SJSA1 (cell line): Measurements from ENCODE around the gene VWA8. TPM values are rescaled to one million over a fixed set of nuclear protein-coding genes. Genes with fewer than 3 reads are reported as not detected.

Source experiments
- DNase-seq, 2 experiments: peaks; one replicate each; pipeline ENCODE4 v3.0.0-alpha.2; 2015 to 2020; ENCODE audit warnings: low spot score in 2 of 2, low read depth in 1 of 2
- H3K27ac ChIP-seq: fragments of 250-450 bp; sonication (Bioruptor Pico); 2 replicates; pipeline ENCODE4 v1.5.1; 2020; ENCODE audit warnings: mild to moderate bottlenecking, moderate library complexity
- H3K27me3 ChIP-seq: fragments of 250-450 bp; sonication (Bioruptor Pico); replicated peaks from 2 replicates; pipeline ENCODE4 v1.5.1; 2020; ENCODE audit warnings: mild to moderate bottlenecking, moderate library complexity
- H3K36me3 ChIP-seq: fragments of 250-450 bp; sonication (Bioruptor Pico); 2 replicates; pipeline ENCODE4 v1.5.1; 2020; ENCODE audit warnings: mild to moderate bottlenecking
- H3K4me1 ChIP-seq: fragments of 250-450 bp; sonication (Bioruptor Pico); replicated peaks from 2 replicates; pipeline ENCODE4 v1.6.1; 2021; ENCODE audit warnings: mild to moderate bottlenecking
- H3K4me3 ChIP-seq: fragments of 250-450 bp; sonication (Bioruptor Pico); 2 replicates; pipeline ENCODE4 v1.5.1; 2020; ENCODE audit warnings: mild to moderate bottlenecking
- H3K9me3 ChIP-seq: fragments of 250-450 bp; sonication (Bioruptor Pico); replicated peaks from 2 replicates; pipeline ENCODE4 v1.5.1; 2020; ENCODE audit warnings: mild to moderate bottlenecking
- total RNA-seq: library from RNA; depleted of rRNA; stranded (reverse); fragments of >200 nt; shearing (Covaris generic); gene quantifications from 2 replicates; pipeline ENCODE4 v1.2.3, GENCODE V29; 2014

Gene VWA8
- total RNA-seq, 1 experiment from 2014 or later = 8.6 TPM

- DNase-seq = no peak
- Histone ChIP-seq H3K27ac (no peak overlapping the region), H3K9me3 (no peaks in the 10 kb centered on the region), H3K4me3 (no peak overlapping the region), H3K27me3 (no peaks in the 10 kb centered on the region), H3K36me3 (no peaks in the 10 kb centered on the region), H3K4me1 (peaks cover 7% of the 10 kb centered on the region)
These were observed 254.8 kb downstream of the VWA8 start for GRCh38 chr13:41706152-41706551.

GRCh38 chr13:41702540-41702939, 258.4 kb downstream of the VWA8 start:
- Histone ChIP-seq H3K27ac (no peak overlapping the region), H3K36me3 (no peaks in the 10 kb centered on the region), H3K27me3 (no peaks in the 10 kb centered on the region), H3K4me1 (peaks cover 16% of the 10 kb centered on the region), H3K9me3 (no peaks in the 10 kb centered on the region), H3K4me3 (no peak overlapping the region)
- no peak for DNase-seq

- Histone ChIP-seq H3K9me3 (no peaks in the 10 kb centered on the region), H3K4me3 (no peak overlapping the region), H3K36me3 (no peaks in the 10 kb centered on the region), H3K4me1 (peaks cover 21% of the 10 kb centered on the region), H3K27ac (no peak overlapping the region; the same call in 1 of the 2 replicates), H3K27me3 (no peaks in the 10 kb centered on the region)
- no peak for DNase-seq
These were observed 259.2 kb downstream of the VWA8 start for GRCh38 chr13:41701676-41702075.

- no peak overlapping the region for H3K4me3 ChIP-seq
- H3K9me3 ChIP-seq = no peaks in the 10 kb centered on the region
- H3K27ac ChIP-seq = peak overlapping the region; percentile 25
- DNase-seq = peak; percentile 45 to 74
- peaks cover 29% of the 10 kb centered on the region for H3K4me1 ChIP-seq
- no peaks in the 10 kb centered on the region for H3K36me3 ChIP-seq
- H3K27me3 ChIP-seq = no peaks in the 10 kb centered on the region
These were observed 260.1 kb downstream of the VWA8 start for GRCh38 chr13:41700790-41701310.

- no peak overlapping the region for H3K4me3 ChIP-seq
- no peaks in the 10 kb centered on the region for H3K36me3 ChIP-seq
- H3K27me3 ChIP-seq = no peaks in the 10 kb centered on the region
- H3K4me1 ChIP-seq = peaks cover 40% of the 10 kb centered on the region
- no peak for DNase-seq
- H3K27ac ChIP-seq = no peak overlapping the region
- no peaks in the 10 kb centered on the region for H3K9me3 ChIP-seq
These were observed 261.1 kb downstream of the VWA8 start for GRCh38 chr13:41699759-41700158.

- H3K4me1 ChIP-seq = peaks cover 44% of the 10 kb centered on the region
- no peaks in the 10 kb centered on the region for H3K36me3 ChIP-seq
- no peaks in the 10 kb centered on the region for H3K27me3 ChIP-seq
- H3K27ac ChIP-seq = no peak overlapping the region
- no peaks in the 10 kb centered on the region for H3K9me3 ChIP-seq
- DNase-seq = no peak
- H3K4me3 ChIP-seq = no peak overlapping the region
These were observed 263.3 kb downstream of the VWA8 start for GRCh38 chr13:41697578-41697977.

GRCh38 chr13:41696163-41697003, 264.5 kb downstream of the VWA8 start:
- Histone ChIP-seq H3K4me3 (no peak overlapping the region), H3K27ac (peak overlapping the region; percentile 80), H3K36me3 (no peaks in the 10 kb centered on the region), H3K27me3 (no peaks in the 10 kb centered on the region), H3K4me1 (peaks cover 39% of the 10 kb centered on the region), H3K9me3 (no peaks in the 10 kb centered on the region)
- DNase-seq = peak; percentile 51 to 67

GRCh38 chr13:41694545-41695301, 266.2 kb downstream of the VWA8 start:
- H3K36me3 ChIP-seq = no peaks in the 10 kb centered on the region
- peaks cover 28% of the 10 kb centered on the region for H3K4me1 ChIP-seq
- H3K4me3 ChIP-seq = no peak overlapping the region
- H3K27me3 ChIP-seq = no peaks in the 10 kb centered on the region
- H3K9me3 ChIP-seq = no peaks in the 10 kb centered on the region
- peak; percentile 66 to 81 for DNase-seq
- peak overlapping the region; percentile 80 for H3K27ac ChIP-seq

GRCh38 chr13:41693434-41693833, 267.5 kb downstream of the VWA8 start:
- Histone ChIP-seq H3K4me1 (peaks cover 28% of the 10 kb centered on the region), H3K27ac (no peak overlapping the region), H3K27me3 (no peaks in the 10 kb centered on the region), H3K36me3 (no peaks in the 10 kb centered on the region), H3K4me3 (no peak overlapping the region), H3K9me3 (no peaks in the 10 kb centered on the region)
- no peak for DNase-seq

- no peaks in the 10 kb centered on the region for H3K36me3 ChIP-seq
- peaks cover 18% of the 10 kb centered on the region for H3K4me1 ChIP-seq
- no peak overlapping the region for H3K4me3 ChIP-seq
- H3K27ac ChIP-seq = no peak overlapping the region
- DNase-seq = no peak
- no peaks in the 10 kb centered on the region for H3K27me3 ChIP-seq
- no peaks in the 10 kb centered on the region for H3K9me3 ChIP-seq
These were observed 269.6 kb downstream of the VWA8 start for GRCh38 chr13:41691274-41691673.

GRCh38 chr13:41682766-41683165, 278.1 kb downstream of the VWA8 start:
- Histone ChIP-seq H3K9me3 (no peaks in the 10 kb centered on the region), H3K4me1 (no peaks in the 10 kb centered on the region), H3K27me3 (no peaks in the 10 kb centered on the region), H3K36me3 (peaks cover 15% of the 10 kb centered on the region), H3K27ac (no peak overlapping the region), H3K4me3 (no peak overlapping the region)
- DNase-seq = no peak

GRCh38 chr13:41682001-41682400, 278.9 kb downstream of the VWA8 start:
- Histone ChIP-seq H3K4me3 (no peak overlapping the region), H3K27ac (no peak overlapping the region), H3K36me3 (peaks cover 15% of the 10 kb centered on the region), H3K27me3 (no peaks in the 10 kb centered on the region), H3K4me1 (no peaks in the 10 kb centered on the region), H3K9me3 (no peaks in the 10 kb centered on the region)
- DNase-seq = no peak

- DNase-seq = no peak
- Histone ChIP-seq H3K4me3 (no peak overlapping the region), H3K9me3 (no peaks in the 10 kb centered on the region), H3K4me1 (no peaks in the 10 kb centered on the region), H3K27me3 (no peaks in the 10 kb centered on the region), H3K27ac (no peak overlapping the region), H3K36me3 (peaks cover 15% of the 10 kb centered on the region)
These were observed 279.3 kb downstream of the VWA8 start for GRCh38 chr13:41681587-41681986.

- Histone ChIP-seq H3K9me3 (no peaks in the 10 kb centered on the region), H3K36me3 (peaks cover 15% of the 10 kb centered on the region), H3K27me3 (no peaks in the 10 kb centered on the region), H3K4me1 (no peaks in the 10 kb centered on the region), H3K4me3 (no peak overlapping the region), H3K27ac (no peak overlapping the region)
- no peak for DNase-seq
These were observed 280.0 kb downstream of the VWA8 start for GRCh38 chr13:41680900-41681299.
